ENCODE results near the gene FHL3.

Gene FHL3

DNA sequence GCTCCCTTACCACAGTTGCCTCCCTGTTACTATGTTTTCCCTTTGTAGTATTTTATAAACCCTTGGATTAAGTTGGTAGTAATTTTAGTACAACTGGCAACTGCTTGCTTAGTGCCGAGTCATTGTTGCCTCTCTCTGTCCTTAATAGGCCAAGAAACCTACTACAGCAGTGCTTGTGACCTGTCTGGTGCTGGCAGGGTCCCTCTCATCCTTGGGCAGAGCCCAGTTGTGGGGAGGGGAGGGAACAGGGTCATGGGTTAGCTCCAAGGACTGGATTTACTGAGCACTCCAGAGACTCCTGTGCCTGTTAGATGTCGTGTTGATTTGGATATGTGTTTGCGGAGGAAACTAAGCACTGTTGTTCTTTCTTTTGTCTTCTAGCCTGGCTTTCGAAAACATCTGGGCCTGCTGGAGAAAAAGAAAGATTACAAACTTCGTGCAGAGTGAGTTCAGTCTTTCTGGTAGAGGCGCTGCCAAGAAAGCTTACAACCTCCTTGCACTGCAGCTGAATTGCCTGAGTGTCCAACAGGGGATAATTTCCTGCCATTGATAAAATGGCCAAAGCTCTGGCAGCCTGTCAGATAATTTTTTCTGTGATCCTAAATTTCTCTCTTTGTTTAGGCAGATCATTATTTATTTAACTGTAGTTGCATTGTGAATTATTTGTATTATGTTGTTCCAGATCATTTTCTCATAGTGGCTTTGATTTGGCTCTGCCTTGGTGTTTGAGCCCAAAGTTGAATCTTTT is 10.8 kb upstream of the FHL3 start:
- no peak overlapping the region for H3K4me3 ChIP-seq (ENCODE audit: low read length)
- no peak for DNase-seq (ENCODE audit: low read depth)

DNA sequence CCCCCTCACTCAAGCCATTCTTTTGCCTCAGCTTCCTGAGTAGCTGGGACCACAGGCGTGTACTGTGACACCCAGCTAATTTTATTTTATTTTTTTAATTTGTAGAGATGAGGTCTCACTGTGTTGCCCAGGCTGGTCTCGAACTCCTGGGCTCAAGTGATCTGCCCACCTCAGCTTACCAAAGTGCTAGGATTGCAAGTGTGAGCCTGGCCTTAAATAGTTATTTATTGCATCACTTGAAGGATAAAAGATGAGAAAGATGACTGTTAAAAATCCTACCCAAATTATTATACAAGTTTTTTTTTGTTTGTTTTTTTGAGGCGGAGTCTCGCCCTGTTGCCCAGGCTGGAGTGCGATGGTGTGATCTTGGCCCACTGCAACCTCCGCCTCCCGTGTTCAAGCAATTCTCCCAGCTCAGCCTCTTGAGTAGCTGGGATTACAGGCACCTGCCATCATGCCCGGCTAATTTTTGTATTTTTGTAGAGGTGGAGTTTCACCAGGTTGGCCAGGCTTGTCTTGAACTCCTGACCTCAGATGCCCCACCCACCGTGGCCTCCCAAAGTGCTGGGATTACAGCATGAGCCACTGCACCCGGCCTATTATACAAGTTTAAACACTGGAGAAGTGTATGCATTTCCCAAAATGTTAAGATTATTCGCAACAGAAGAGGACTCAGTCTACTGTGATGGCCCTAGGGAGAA is 9.6 kb upstream of the FHL3 start:
- TF ChIP-seq, protein P1, sequence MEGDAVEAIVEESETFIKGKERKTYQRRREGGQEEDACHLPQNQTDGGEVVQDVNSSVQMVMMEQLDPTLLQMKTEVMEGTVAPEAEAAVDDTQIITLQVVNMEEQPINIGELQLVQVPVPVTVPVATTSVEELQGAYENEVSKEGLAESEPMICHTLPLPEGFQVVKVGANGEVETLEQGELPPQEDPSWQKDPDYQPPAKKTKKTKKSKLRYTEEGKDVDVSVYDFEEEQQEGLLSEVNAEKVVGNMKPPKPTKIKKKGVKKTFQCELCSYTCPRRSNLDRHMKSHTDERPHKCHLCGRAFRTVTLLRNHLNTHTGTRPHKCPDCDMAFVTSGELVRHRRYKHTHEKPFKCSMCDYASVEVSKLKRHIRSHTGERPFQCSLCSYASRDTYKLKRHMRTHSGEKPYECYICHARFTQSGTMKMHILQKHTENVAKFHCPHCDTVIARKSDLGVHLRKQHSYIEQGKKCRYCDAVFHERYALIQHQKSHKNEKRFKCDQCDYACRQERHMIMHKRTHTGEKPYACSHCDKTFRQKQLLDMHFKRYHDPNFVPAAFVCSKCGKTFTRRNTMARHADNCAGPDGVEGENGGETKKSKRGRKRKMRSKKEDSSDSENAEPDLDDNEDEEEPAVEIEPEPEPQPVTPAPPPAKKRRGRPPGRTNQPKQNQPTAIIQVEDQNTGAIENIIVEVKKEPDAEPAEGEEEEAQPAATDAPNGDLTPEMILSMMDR (conservative IDR thresholded peaks at IDR 0.05; ENCODE audit: low read depth, low read length): no peak
- no peak for DNase-seq (ENCODE audit: low read depth)
- H3K4me3 ChIP-seq (ENCODE audit: low read length): no peak overlapping the region

More for the DNA sequence above, 10.8 kb upstream of the FHL3 start:
- TF ChIP-seq, protein P1 (conservative IDR thresholded peaks at IDR 0.05; ENCODE audit: low read depth, low read length): no peak

GRCh38 chr1:38014171-38014570 is 8.9 kb upstream of the FHL3 start:
- TF ChIP-seq, protein P1 (conservative IDR thresholded peaks at IDR 0.05; ENCODE audit: low read depth, low read length): peak; percentile 12
- no peak overlapping the region for H3K4me3 ChIP-seq (ENCODE audit: low read length)
- no peak for DNase-seq (ENCODE audit: low read depth)

GRCh38 chr1:38013227-38013622 is 7.9 kb upstream of the FHL3 start:
- H3K4me3 ChIP-seq (ENCODE audit: low read length): peak overlapping the region; percentile 78
- DNase-seq (ENCODE audit: low read depth): no peak
- TF ChIP-seq, protein P1 (conservative IDR thresholded peaks at IDR 0.05; ENCODE audit: low read depth, low read length): no peak

GRCh38 chr1:38012363-38013226 is 7.3 kb upstream of the FHL3 start, which contains the start of gene UTP11:
UTP11 (plus strand) TSS chr1:38012734; CDS start chr1:38012803, 69 bp downstream.
- peak within 1 kb of the TSS; percentile 78 for H3K4me3 ChIP-seq (ENCODE audit: low read length)
- TF ChIP-seq, protein P1 (conservative IDR thresholded peaks at IDR 0.05; ENCODE audit: low read depth, low read length): no peak
- DNase-seq (ENCODE audit: low read depth): peak; percentile 99

DNA sequence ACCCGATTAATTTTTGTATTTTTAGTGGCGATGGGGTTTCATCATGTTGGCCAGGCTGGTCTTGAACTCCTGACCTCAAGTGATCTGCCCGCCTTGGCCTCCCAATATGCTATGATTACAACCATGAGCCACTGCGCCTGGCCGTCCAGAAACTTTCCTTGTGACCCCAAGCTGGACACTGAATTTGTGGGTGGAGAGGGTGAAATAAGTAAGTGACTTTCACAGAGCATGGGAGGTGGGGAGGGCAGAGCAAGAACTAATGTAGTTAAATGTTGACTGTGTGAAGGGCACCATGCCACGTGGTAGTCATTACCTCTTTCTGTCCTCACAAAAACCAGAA is 4.5 kb upstream of the FHL3 start:
- no peak for DNase-seq (ENCODE audit: low read depth)
- no peak overlapping the region for H3K4me3 ChIP-seq (ENCODE audit: low read length)
- TF ChIP-seq, protein P1 (conservative IDR thresholded peaks at IDR 0.05; ENCODE audit: low read depth, low read length): no peak

All from retinal pigment epithelial cell (primary cell).